GM10266 (cell line): ENCODE data around the gene KRT25.
A peak's percentile ranks its signal among the peaks of the same experiment; 100 is the strongest.

Experiments
- DNase-seq: peaks from one replicate; pipeline ENCODE4 v3.0.0; 2012; ENCODE audit errors: extremely low spot score
- TF ChIP-seq, protein P1 (sequence below): IDR thresholded peaks from 2 replicates; pipeline ENCODE4 v1.5.1; 2012; ENCODE audit warnings: mild to moderate bottlenecking, low read depth; ENCODE audit not compliant: control insufficient read depth, insufficient read depth; ENCODE audit errors: missing control alignments

The KRT25 gene, protein sequence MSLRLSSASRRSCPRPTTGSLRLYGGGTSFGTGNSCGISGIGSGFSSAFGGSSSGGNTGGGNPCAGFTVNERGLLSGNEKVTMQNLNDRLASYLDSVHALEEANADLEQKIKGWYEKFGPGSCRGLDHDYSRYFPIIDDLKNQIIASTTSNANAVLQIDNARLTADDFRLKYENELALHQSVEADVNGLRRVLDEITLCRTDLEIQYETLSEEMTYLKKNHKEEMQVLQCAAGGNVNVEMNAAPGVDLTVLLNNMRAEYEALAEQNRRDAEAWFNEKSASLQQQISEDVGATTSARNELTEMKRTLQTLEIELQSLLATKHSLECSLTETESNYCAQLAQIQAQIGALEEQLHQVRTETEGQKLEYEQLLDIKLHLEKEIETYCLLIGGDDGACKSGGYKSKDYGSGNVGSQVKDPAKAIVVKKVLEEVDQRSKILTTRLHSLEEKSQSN

GRCh38 chr17:40755231-40755630 is at the start of gene KRT25:
TSS of gene KRT25 (minus strand) at chr17:40755331. CDS start at chr17:40755271, 60 bp downstream.
- no peak for DNase-seq
- TF ChIP-seq, protein P1, sequence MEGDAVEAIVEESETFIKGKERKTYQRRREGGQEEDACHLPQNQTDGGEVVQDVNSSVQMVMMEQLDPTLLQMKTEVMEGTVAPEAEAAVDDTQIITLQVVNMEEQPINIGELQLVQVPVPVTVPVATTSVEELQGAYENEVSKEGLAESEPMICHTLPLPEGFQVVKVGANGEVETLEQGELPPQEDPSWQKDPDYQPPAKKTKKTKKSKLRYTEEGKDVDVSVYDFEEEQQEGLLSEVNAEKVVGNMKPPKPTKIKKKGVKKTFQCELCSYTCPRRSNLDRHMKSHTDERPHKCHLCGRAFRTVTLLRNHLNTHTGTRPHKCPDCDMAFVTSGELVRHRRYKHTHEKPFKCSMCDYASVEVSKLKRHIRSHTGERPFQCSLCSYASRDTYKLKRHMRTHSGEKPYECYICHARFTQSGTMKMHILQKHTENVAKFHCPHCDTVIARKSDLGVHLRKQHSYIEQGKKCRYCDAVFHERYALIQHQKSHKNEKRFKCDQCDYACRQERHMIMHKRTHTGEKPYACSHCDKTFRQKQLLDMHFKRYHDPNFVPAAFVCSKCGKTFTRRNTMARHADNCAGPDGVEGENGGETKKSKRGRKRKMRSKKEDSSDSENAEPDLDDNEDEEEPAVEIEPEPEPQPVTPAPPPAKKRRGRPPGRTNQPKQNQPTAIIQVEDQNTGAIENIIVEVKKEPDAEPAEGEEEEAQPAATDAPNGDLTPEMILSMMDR, result no peak

- DNase-seq, result peak; percentile 74
- TF ChIP-seq, protein P1, result peak; percentile 80
Measured at GRCh38 chr17:40803617-40804082, 48.5 kb upstream of the KRT25 start.

GRCh38 chr17:40801157-40801556 is 46.0 kb upstream of the KRT25 start:
- TF ChIP-seq, protein P1, result no peak
- no peak for DNase-seq

- DNase-seq, result no peak
- TF ChIP-seq, protein P1, result no peak
Measured at GRCh38 chr17:40800381-40800780, 45.2 kb upstream of the KRT25 start.

DNA sequence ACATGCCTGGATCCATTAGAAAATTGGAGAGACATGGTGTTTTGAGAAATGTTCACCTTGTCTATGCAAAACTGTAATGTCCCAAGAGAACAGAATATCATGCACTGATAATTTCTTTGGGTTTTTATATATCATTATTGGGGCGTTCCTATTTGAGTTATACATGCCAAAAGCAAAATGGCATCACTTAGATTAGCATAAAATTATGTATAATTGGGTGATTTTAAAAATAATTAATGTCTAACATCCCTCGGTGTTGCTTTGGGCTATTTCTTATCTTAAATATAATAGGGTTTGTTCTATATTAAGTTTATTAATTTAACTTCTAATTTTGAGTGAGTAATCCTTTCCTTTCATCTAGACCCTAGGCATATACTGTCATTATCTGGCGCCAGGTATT is 44.7 kb upstream of the KRT25 start, which contains the start of gene KRT28:
Gene KRT28 (minus strand): TSS at position 101 of the 400 bp plus-strand sequence. CDS start 66 bp downstream, at position 35.
- no peak for DNase-seq
- TF ChIP-seq, protein P1, result no peak

GRCh38 chr17:40796846-40797245 is 41.7 kb upstream of the KRT25 start:
- TF ChIP-seq, protein P1, result no peak
- DNase-seq, result no peak

- TF ChIP-seq, protein P1, result no peak
- no peak for DNase-seq
Measured at GRCh38 chr17:40795019-40795667, 40.0 kb upstream of the KRT25 start.
